WTC11 (cell line): ENCODE measurements around the gene ATP6V1F. TPM values are rescaled to one million over a fixed set of nuclear protein-coding genes. Genes with fewer than 3 reads are reported as not detected.

Experiments
- ATAC-seq: fragments of 200-7000 bp; cut with Tn5 transposase; 2 replicates; pipeline ENCODE4 v1.10.0; 2021; ENCODE audit warnings: mild to moderate bottlenecking, moderate library complexity
- CTCF ChIA-PET: fragments of 300-600 bp; sonication (Branson Sonifier 250); formaldehyde crosslinking; loops from one replicate; lab custom pipeline; 2021; ENCODE audit warnings: antibody characterized with exemption; lab: Charles Lee
- POLR2A ChIA-PET: fragments of 350-600 bp; sonication (Branson Sonifier 250); formaldehyde crosslinking; loops from one replicate; lab custom pipeline; 2021; ENCODE audit warnings: antibody characterized with exemption; lab: Charles Lee
- DNase-seq: peaks from one replicate; pipeline ENCODE4 v3.0.0; 2021; ENCODE audit warnings: low spot score
- H3K27ac Mint-ChIP-seq: 2 replicates; pipeline ENCODE4 v1.8.0; 2021; ENCODE audit warnings: mixed read lengths
- H3K27me3 Mint-ChIP-seq: 2 replicates; pipeline ENCODE4 v1.8.0; 2021; ENCODE audit warnings: low read depth, mild to moderate bottlenecking, moderate library complexity, mixed read lengths
- H3K36me3 Mint-ChIP-seq: 2 replicates; pipeline ENCODE4 v1.8.0; 2021; ENCODE audit warnings: mixed read lengths
- H3K4me1 Mint-ChIP-seq: 2 replicates; pipeline ENCODE4 v1.8.0; 2022; ENCODE audit warnings: mixed read lengths
- H3K4me3 Mint-ChIP-seq: 2 replicates; pipeline ENCODE4 v1.8.0; 2021; ENCODE audit warnings: mild to moderate bottlenecking, moderate library complexity, mixed read lengths
- H3K9me3 Mint-ChIP-seq: 2 replicates; pipeline ENCODE4 v1.8.0; 2021; ENCODE audit warnings: mixed read lengths
- AFF4 ChIP-seq: sonication (generic); formaldehyde crosslinking; IDR thresholded peaks from 2 replicates; pipeline ENCODE4 v1.8.1; 2023; ENCODE audit warnings: mild to moderate bottlenecking, missing genetic modification reagents, borderline replicate concordance
- ATF6 ChIP-seq: sonication (generic); formaldehyde crosslinking; IDR thresholded peaks from 2 replicates; pipeline ENCODE4 v1.8.1; 2023; ENCODE audit warnings: mild to moderate bottlenecking, missing genetic modification reagents
- FOXP1 ChIP-seq: sonication (generic); formaldehyde crosslinking; IDR thresholded peaks from 2 replicates; pipeline ENCODE4 v1.8.0; 2022; ENCODE audit warnings: missing genetic modification reagents, mild to moderate bottlenecking, moderate library complexity, borderline replicate concordance
- FOXP4 ChIP-seq: sonication (generic); formaldehyde crosslinking; IDR thresholded peaks from 2 replicates; pipeline ENCODE4 v1.8.0; 2022; ENCODE audit warnings: mild to moderate bottlenecking, missing genetic modification reagents
- GABPB1 ChIP-seq: sonication (generic); formaldehyde crosslinking; IDR thresholded peaks from 2 replicates; pipeline ENCODE4 v1.8.1; 2023; ENCODE audit warnings: mild to moderate bottlenecking, missing genetic modification reagents
- IRF2 ChIP-seq: sonication (generic); formaldehyde crosslinking; IDR thresholded peaks from 2 replicates; pipeline ENCODE4 v1.8.0; 2022; ENCODE audit warnings: low read depth, missing genetic modification reagents, borderline replicate concordance
- MAX ChIP-seq: sonication (generic); formaldehyde crosslinking; IDR thresholded peaks from 2 replicates; pipeline ENCODE4 v1.8.0; 2022; ENCODE audit warnings: mild to moderate bottlenecking, missing genetic modification reagents
- MXD4 ChIP-seq: fragments of 250-450 bp; sonication (Bioruptor Pico); IDR thresholded peaks from 2 replicates; pipeline ENCODE4 v1.8.0; 2021; ENCODE audit warnings: mild to moderate bottlenecking, moderate library complexity, borderline replicate concordance
- PRDM15 ChIP-seq: sonication (generic); formaldehyde crosslinking; IDR thresholded peaks from 2 replicates; pipeline ENCODE4 v1.8.0; 2022; ENCODE audit warnings: missing genetic modification reagents
- PREB ChIP-seq: sonication (generic); formaldehyde crosslinking; IDR thresholded peaks from 2 replicates; pipeline ENCODE4 v1.8.1; 2022; ENCODE audit warnings: mild to moderate bottlenecking, missing genetic modification reagents, moderate library complexity, borderline replicate concordance
- TCF7 ChIP-seq: sonication (generic); formaldehyde crosslinking; IDR thresholded peaks from 2 replicates; pipeline ENCODE4 v1.8.0; 2022; ENCODE audit warnings: mild to moderate bottlenecking, low read depth, missing genetic modification reagents, moderate library complexity
- ZBTB21 ChIP-seq: sonication (generic); formaldehyde crosslinking; IDR thresholded peaks from 2 replicates; pipeline ENCODE4 v1.8.1; 2023; ENCODE audit warnings: mild to moderate bottlenecking, missing genetic modification reagents, borderline replicate concordance
- ZBTB43 ChIP-seq: sonication (generic); formaldehyde crosslinking; IDR thresholded peaks from 2 replicates; pipeline ENCODE4 v1.8.1; 2023; ENCODE audit warnings: mild to moderate bottlenecking, missing genetic modification reagents
- ZNF317 ChIP-seq: sonication (generic); formaldehyde crosslinking; IDR thresholded peaks from 2 replicates; pipeline ENCODE4 v1.8.1; 2023; ENCODE audit warnings: low read depth, mild to moderate bottlenecking, moderate library complexity, missing genetic modification reagents, borderline replicate concordance
- ZNF396 ChIP-seq: fragments of 250-450 bp; sonication (Bioruptor Pico); IDR thresholded peaks from 2 replicates; pipeline ENCODE4 v1.8.0; 2021; ENCODE audit warnings: mild to moderate bottlenecking, moderate library complexity, borderline replicate concordance
- ZNF423 ChIP-seq: fragments of 250-450 bp; sonication (Bioruptor Pico); IDR thresholded peaks from 2 replicates; pipeline ENCODE4 v2.1.2; 2022; ENCODE audit warnings: mild to moderate bottlenecking, moderate library complexity
- ZNF671 ChIP-seq: fragments of 250-450 bp; sonication (Bioruptor Pico); IDR thresholded peaks from 2 replicates; pipeline ENCODE4 v1.8.0; 2021; ENCODE audit warnings: mild to moderate bottlenecking
- total RNA-seq: library from RNA; stranded (reverse); gene quantifications from 3 replicates; pipeline ENCODE4 v1.2.3, GENCODE V29; 2021

The ATP6V1F gene
- total RNA-seq, 1 experiment from 2014 or later = 117 TPM

- no peaks in the 10 kb centered on the region for H3K9me3 Mint-ChIP-seq
- H3K4me3 Mint-ChIP-seq = no peak overlapping the region
- POLR2A ChIA-PET = no interaction called here
- TF ChIP-seq FOXP1 (CRISPR knock-in tag) (no peak), PRDM15 (CRISPR knock-in tag) (no peak), TCF7 (CRISPR knock-in tag) (no peak), MXD4 (no peak), IRF2 (CRISPR knock-in tag) (no peak), ZBTB43 (CRISPR knock-in tag) (no peak), ZNF671 (no peak), MAX (no peak), ZNF396 (CRISPR knock-in tag) (no peak), ZBTB21 (CRISPR knock-in tag) (no peak), AFF4 (no peak)
- DNase-seq = no peak
- H3K36me3 Mint-ChIP-seq = no peaks in the 10 kb centered on the region
- no peak overlapping the region for H3K27ac Mint-ChIP-seq
- peaks cover 20% of the 10 kb centered on the region for H3K4me1 Mint-ChIP-seq
- CTCF ChIA-PET = no interaction called here
- no peak for ATAC-seq
- no peaks in the 10 kb centered on the region; the same call in 1 of the 2 replicates for H3K27me3 Mint-ChIP-seq
Observed at GRCh38 chr7:128838109-128838779, 24.4 kb upstream of the ATP6V1F start.

- ChIA-PET CTCF (interaction anchor here (1.0 to 3.3 kb wide), 2 partner anchors 21 to 44 kb away, joined by 3 to 22 read pairs; no protein-coding TSS in a partner anchor), POLR2A (no interaction called here)
- H3K4me1 Mint-ChIP-seq = peaks cover 11% of the 10 kb centered on the region
- no peak overlapping the region for H3K4me3 Mint-ChIP-seq
- ATAC-seq (no peak), DNase-seq (no peak)
- no peaks in the 10 kb centered on the region for H3K36me3 Mint-ChIP-seq
- H3K27me3 Mint-ChIP-seq = no peaks in the 10 kb centered on the region; the same call in 1 of the 2 replicates
- H3K27ac Mint-ChIP-seq = no peak overlapping the region
- no peaks in the 10 kb centered on the region for H3K9me3 Mint-ChIP-seq
- TF ChIP-seq ATF6 (no peak), PREB (no peak), ZNF317 (CRISPR knock-in tag) (no peak), ZNF423 (CRISPR knock-in tag) (no peak), GABPB1 (no peak), FOXP4 (CRISPR knock-in tag) (no peak)
Observed at GRCh38 chr7:128838981-128839731, 23.5 kb upstream of the ATP6V1F start.
